GM04503 (cell line): ENCODE measurements around the gene SPEF1.

ENCODE experiments used
- DNase-seq: peaks from one replicate; pipeline ENCODE4 v3.0.0-alpha.2; 2012; ENCODE audit warnings: low read depth

The SPEF1 gene

DNA sequence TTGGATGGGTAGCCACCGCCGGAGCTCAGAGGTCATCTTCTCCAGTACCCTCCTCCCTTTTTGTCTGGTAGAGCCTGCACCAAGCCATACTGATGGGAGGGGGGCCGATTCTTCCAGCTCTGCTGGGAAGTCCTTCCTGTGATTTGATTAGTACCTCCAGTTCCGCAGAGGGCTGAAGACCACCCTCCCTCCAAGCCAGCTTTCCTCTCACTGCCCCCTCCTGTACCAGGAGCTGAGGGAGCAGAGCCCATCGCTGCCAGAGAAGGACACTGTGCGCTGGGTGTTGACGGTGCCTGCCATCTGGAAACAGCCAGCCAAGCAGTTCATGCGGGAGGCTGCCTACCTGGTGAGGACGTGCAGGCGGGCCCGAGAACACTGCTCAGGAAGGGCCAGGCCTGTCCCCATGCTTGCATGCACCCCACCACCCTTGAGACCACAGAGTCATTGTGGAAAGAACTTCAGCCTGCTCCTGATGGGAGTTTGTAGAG lies 35.5 kb downstream of the SPEF1 start:
- DNase-seq = no peak

DNA sequence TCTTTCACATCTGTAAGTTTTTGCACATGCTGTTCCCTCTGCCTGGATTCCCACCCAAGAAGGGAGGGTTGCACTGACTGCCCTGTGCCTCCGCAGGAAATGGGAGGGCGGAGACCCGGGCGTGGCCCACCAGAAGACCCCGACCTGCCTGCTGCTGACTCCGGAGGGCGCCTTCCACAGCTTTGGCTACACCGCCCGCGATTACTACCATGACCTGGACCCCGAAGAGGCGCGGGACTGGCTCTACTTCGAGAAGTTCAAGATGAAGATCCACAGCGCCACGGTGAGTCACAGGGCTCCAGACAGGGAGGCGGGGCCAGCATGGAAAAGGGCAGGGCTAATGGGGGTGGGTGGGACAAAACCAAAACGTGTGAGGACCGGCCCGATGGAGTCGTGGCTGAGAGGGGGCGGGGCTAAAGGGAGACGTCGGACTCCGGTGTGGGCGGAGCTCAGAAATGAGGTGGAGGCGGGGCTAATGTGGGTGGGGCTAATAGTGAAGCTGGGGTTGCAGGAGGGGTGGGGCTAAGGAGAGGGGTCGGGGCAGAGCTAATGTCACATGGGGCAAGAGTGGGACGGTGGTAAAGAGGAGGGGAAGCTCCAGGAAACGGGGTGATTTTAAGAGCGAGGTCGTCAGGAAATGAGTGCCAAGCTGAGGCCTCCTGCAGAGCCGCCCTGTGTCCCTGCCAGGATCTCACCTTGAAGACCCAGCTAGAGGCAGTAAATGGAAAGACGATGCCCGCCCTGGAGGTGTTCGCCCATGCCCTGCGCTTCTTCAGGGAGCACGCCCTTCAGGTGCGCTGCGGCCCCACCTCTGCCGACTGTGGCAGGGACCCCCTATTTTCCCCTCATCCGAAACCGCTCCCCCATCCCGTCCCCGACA lies 36.2 kb downstream of the SPEF1 start:
- DNase-seq = no peak

DNA sequence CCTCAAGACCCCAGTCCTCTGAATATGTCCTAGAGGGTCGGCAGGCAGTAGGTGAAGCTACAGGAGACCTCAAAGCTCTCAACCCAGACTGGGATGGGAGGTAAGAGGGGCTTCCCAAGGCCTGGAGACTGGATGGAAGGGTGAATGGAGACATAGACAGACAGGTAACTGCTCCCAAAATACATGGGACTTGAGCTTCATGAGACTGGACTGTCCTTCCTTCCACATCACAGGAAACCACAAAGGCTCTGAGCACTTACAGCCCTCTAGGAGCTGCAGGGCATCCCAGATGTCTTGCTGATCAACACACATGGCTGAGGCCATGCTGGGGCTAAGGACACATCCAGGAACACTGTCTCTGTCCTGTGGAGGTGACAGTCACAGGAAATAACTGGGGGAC lies 37.2 kb downstream of the SPEF1 start:
- DNase-seq = no peak

DNA sequence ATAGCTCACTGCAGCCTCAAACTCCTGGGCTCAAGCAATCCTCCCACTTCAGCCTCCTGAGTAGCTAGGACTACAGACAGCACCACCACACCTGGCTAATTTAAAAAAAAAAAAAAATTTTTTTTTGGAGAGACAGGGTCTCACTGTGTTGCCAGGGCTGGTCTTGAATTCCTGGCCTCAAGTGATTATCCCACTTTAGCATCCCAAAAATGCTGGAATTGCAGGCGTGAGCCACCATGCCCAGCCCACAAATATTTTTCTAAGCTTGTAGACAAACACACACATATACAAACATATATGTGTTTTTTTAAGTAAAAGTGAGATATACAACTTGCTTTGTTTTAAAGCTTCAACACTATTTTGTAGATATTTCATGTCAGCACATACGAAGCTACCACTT lies 38.0 kb downstream of the SPEF1 start:
- DNase-seq = no peak

DNA sequence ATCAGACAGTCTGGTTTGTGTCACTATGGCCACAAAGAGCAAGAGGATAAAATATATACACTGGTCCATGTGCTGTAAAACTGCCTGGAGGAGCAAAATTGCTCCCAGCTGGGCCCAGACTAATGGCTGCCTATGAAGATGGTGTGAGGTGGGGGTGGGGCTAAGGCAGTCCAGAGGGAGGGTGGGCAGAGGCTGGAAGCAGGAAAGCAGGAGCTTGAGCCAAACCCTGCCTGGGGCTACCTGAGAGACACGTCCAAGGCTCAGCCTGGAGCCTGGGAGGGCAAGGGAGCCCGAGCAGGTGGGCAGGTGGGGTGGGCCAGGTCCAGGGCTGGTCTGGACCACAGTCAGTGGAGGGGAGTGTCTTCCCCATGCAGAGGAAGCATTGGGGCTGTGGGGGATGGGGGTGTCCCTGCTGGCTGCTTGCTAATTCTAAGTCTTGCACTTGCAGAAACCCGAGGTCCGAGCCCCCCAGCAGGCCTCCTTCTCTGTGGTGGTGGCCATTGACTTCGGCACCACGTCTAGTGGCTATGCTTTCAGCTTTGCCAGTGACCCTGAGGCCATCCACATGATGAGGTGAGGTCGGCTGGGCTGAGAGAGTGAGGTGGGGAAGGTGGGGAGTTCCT lies 39.3 kb downstream of the SPEF1 start:
- no peak for DNase-seq

DNA sequence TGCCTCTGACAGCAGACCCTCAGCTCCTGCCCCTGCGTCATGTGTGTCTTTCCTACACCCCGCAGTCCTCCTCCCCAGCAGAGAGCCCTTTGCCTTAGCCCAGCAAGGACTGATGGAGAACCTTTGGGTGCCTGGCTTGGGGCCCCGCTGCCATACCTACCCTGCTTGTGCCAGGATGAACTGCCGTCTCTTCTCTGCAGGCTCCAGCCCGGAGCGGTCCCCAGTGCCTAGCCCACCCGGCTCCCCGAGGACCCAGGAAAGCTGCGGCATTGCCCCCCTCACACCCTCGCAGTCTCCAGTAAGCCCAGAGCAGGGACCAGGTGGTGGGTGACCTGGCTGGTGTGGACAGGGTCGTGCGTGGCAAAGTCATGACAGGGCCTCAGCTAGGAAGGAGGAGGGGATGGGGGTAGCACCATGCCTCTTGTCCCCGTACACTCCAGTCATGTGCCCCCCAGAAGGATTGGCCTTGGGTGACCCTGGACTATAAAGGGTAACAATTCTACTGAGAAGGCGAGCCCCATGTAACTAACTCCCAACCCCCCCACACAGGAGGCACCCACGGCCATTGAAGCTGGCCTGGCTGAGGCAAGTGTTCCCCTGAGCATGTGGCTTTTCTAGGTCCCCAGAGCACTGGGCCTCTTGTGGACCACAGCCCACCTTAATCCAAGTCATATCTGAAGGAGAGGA lies 40.5 kb downstream of the SPEF1 start:
- DNase-seq = no peak

DNA sequence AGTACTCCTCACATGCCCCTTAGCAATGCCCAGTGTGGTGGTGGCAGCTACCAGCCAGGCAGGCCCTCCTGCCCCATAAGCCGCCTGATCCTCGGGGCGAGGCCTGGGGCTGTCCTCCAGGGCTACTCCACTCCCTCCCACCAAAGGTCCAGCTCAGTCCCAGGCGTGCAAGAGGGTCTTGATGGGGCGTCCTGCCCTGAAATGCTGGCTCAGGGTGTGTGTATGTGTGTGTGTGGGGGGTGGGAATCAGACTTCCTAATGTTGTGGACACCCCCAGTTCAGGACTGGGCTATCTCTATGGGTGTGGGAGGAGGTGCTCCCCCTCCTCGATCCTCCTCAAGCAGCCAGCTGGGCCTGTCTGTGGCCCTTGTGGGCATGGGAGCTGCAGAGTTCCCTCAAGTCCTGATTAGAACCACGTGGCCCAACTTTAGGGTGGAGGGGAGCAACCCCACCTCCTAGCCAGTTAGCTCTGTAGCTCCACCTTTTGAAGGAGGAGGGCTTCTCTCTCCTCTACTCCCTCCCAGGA lies 41.3 kb downstream of the SPEF1 start:
- DNase-seq = no peak

DNA sequence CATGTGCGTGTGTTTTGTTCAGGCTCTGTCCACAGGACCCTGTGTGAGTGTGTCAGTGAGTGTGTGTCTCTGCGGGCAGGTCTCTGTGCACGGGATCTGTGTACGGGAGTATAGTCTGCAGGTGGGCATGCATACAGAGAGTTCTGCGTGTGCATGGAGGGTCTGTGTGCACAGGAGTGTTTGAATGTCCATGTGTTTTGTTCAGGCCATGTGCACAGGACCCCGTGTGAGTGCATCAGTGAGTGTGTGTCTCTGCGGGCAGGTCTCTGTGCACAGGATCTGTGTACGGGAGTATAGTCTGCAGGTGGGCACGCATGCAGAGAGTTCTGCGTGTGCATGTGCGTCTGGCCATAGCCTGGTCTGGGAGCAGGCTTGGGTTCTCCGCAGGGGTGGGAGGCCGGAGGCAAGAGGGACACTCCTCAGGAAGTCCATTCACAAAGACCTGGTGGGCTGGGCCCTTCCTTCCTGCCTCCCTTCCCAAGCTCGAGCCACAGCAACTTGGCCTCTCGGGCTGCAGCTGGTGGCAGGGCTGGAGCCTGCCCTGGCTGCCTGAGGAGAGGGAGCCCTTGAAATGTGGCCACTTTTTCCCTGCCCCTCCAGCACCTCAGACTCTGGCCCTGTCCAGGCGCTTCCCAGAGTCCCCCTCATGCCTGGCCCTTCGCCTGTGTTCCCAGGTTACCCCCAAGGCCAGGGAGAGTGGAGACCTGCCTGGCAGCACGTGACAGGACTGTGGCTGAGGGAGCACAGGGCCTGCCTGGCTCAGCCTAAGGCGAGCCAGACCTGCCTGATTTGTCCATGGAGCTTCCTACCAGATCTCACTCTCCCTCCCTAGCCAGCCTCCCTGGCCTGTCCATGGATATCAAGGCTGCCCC lies 42.0 kb downstream of the SPEF1 start:
- no peak for DNase-seq

DNA sequence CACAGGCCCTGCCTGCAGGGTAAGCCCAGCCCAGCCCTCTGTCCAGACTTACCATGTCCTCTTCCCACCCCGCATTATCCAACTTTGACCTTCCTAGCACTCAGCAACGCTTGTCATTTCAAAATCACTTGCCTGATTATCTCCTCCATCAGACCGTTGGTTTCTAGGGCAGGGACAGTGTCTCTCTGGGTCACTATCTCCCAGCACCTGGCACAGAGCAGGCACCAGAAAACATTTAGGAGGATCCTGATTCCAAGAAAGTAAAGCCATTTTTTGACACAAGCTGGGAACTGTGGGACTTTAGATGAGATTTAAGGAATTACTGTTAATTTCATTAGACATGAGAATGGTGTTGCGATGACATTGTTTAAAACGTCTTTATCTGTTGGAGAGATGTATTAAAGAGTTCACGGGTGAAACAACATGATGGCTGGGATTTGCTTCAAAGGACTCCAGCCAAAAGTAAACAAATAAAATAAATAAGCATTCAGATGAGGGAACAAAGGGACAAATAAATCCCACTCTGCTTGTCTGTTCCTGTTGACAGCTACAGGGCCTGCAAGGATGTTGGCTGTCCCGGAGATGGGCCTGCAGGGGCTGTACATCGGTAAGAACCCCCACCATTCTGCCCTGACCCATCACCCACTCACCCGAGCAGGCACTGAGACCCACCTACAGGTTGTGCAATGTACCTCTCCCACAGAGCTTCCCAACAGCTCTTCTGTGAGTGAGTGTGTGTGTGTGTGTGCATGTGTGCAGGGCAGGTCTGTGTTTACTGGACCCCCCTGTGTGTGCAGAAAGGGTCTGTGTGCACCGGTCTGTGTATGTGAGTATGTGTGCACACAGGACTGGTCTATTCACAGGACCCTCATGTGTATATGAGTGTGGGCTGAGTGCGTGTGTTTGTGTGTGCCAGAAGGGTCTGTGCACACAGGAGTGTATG lies 42.9 kb downstream of the SPEF1 start:
- no peak for DNase-seq

DNA sequence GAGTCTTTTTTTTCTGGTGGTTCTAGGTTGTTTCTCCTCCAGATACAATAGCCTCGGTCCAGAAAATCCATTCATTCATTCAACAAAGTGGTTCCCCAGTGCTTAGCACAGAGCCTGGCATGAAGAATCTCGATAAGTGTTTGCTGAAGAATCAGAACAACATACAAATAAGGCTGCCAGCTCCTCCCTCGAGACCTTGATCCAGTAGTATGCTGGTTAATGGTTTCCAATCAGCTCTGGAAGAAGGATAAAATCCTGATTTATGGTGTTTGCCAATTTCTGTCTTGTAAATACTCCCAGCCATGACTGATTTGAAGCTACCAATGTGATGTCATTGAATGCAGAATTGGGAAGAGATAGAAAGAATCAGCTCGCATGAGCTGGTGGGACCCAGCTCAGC lies 45.5 kb downstream of the SPEF1 start:
- no peak for DNase-seq

DNA sequence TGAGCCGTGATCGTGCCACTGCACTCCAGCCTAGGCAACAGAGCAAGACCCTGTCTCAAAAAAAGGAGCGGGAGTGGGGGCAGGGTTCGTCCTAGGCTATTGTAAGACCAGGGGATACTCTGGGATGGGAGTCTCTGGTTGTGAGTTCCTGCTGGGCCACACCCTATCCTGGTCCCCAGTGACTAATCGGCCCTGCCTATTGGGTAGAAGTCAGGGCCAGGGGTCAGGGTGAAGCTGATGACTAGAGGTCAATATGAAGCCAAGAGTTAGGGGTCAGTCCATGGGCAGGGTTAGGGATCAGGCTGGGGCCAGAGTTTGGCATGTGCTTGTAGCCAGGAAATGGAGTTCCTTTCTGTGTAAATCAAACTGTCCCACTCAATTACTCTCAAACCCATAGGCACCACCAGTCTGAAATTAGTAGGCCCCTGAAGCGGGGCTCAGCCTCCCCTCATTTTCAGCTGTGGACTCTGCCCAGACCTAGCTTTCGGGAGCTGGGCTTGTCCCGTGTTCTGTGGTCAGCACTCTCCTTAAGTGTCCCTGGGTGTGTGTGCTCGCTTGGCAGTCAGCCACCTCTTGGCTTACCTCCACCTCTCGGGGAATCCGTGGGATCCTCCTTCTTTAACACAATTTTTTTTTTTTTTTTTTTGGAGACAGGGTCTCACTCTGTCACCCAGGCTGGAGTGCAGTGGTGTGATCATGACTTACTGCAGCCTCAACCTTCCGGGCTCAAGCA lies 47.0 kb downstream of the SPEF1 start:
- DNase-seq = no peak

DNA sequence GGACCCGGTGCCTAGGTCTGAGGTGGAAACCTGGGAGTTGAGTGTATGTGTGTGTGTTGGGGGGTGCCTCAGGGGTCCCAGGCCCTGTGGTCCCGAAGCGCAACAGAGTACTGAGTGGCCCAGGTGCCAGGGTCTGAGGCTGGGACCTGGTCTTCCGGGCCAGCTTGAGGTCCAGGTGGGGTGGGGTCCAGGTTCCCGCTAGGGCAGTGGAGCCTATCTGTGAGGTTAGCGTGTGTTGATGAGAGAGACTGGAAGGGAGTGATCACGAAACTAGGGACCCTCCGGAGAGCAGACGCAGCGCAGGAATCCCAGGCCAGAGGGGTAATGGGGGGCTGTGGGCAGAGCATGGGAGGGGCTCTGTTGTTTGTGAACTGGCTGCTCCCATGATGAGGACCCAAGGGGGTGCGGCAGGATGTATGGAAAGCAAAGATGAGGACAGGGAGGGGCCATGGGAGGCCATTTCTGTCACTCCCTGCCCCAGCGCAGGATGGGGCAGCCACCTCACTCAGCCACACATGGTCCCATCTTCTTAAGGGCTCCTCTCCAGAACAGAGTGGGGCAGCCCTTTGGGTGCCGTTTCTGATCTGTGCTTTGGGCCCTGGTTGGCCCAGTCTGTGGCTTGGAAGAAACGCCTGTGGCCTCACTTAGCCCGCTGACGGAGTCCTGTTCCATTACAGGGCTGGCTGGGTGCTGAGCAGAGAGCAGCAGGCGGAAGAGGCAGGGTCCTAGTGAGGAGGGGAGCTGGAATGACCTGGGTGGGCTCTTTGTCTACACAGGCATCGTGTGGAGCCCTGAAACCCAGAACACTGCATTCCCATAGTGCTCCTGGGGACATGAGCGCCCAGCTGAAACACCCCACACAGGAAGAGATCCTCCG lies 47.9 kb downstream of the SPEF1 start:
- no peak for DNase-seq

DNA sequence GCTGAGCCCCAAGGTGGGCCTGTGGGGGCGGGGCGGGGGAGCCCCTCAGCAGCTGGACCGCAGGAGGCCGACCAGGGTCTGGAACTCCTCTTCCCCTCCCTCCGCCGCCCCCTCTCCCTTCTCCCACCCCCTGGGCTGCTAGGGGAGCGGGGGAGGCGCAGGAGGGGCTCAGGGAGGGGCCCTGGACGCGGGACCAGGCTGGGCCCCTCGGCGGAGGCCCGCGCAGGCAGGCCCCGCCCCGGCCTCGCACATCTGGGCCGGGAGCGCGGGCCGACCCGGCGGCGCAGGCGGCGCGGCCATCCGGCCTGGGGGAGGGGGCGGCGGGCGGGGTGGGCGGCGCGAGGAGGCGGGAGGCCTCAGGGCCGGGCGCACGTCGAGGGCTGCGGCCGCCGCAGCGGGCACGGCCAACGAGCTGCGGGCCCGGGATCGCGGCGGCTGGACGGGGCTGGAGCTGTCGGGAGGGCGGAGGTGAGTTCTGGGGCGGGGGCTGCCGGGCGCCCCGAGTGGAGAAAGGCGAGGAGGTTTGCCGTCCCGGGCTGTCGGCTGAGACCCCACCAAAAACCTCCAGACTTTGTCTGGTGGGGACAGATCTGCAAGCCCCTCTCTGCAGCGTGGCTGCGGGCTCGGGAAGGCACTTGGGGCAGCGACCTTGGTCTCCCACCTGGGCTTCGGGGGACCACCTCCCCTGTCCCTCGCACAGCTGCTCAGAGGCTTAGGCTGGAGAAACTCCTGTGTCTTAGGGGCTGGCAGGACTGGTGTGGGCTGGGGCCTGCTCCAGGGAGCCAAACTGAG lies 48.7 kb downstream of the SPEF1 start, which contains the start of gene HSPA12B:
Gene HSPA12B (plus strand): TSS at position 359 of the 792 bp plus-strand sequence. CDS start 5,990 bp downstream, outside the sequence.
- DNase-seq = no peak

DNA sequence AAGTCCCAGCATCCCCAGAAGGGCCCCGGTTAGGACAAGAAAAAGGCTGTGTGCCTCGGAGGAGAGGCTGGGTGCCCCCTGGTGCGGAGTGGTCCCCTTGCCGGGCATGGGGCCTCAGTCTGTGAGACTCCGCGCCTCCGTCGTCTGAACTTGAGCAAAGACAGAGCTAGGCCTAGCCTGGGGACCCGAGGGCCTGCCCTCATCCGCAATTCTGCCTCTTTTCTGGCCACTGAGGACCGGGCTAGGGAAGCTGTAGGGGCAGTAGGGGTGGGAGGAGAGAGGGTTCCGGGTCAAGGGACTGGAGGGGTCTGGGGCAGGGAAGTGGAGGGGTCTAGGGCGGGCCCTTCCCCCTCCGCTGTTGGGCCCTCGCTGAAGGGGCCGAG lies 49.3 kb downstream of the SPEF1 start:
- DNase-seq = no peak

DNA sequence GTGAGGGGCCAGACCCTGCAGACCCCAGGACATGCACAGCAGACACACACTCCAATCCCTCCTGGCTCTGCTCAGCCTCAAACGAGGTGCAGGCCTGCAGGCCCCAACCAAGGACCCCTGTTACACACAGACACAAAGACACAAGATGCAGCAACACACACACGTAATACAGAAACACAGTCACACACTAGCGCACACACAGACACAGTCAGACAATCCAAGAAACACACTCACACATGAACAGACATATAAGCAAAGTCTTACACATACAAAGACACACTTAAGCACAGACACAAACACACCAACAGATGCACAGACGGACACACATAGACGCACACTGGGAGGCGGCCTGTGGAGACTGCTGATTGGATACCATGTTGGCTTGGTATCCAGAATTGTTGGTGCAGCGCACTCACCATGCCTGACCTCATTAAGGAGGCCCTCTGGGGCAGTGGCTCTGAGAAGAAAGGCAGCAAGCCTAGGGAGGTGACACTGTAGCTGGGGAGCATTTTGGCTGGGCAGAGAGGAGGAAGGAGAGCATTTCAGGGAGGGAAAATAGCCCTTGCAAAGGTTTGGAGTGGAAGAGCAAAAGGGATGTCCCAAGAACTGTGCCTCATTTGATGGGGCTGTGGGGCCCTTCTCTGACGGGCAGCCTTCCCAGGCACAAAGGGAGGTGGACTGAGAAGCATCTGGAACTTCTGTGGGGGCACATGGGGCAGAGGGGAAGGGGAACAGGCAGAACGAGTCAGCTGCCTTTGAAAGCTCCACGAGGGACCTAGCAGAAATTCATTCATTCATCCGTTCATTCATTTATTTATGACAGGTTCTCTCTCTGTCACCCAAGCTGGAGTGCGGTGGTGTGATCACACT lies 50.2 kb downstream of the SPEF1 start:
- no peak for DNase-seq

DNA sequence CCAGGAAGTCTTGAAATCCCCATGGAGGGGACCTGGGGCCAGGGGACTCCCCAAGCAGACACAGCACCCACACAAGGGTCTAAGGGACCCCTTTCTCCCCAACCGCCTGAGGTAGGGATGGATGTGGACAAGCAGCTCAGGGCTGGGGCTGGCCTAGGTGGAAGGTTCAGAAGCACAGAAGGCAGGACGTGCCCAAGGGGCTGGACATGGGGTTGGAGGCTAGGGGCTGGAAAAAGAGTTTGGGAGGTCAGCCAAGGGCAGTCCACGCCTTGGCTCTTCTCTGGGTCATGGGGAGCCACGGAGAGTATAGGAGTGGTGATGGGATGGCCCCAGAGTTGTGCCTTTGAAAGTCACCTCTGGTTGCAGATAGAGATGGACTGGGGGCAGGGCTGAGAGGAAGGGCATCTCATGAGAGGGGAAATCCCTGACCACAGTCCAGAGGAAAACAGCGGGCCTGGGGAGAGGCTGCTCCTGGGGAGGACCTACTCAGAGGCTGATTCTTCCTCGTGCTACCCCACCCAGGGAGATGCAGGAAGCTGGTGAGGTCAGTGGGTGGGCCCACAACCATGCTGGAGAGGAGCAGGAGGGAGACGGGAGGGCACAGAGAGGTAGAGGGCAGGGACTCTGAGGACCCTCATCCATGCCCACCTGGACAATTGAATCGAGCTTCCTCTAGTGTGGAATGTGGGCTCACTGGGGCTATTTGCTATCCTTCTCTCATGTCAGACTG lies 51.3 kb downstream of the SPEF1 start:
- no peak for DNase-seq
